B cell (primary cell): ENCODE data around the gene MEIOB. TPM values are rescaled to one million over a fixed set of nuclear protein-coding genes. Genes with fewer than 3 reads are reported as not detected.

ENCODE experiments used
- ATAC-seq: fragments of 200-7000 bp; cut with Tn5 transposase; one replicate; pipeline ENCODE4 v1.10.0; 2021; ENCODE audit warnings: low read depth, mild to moderate bottlenecking, moderate number of reproducible peaks, moderate library complexity
- CTCF ChIA-PET: fragments of 350-600 bp; sonication (Branson Sonifier 250); formaldehyde crosslinking; loops from one replicate; lab custom pipeline; 2021; ENCODE audit warnings: antibody characterized with exemption, inconsistent platforms; lab: Charles Lee
- POLR2A ChIA-PET: fragments of 350-600 bp; sonication (Branson Sonifier 250); formaldehyde crosslinking; loops from one replicate; lab custom pipeline; 2021; ENCODE audit warnings: antibody characterized with exemption; lab: Charles Lee
- DNase-seq: peaks from one replicate; pipeline ENCODE4 v3.0.0; 2013
- H2AFZ ChIP-seq: 2 replicates; pipeline ENCODE4 v1.6.1; 2012; ENCODE audit warnings: mild to moderate bottlenecking, low read depth, low read length; ENCODE audit not compliant: insufficient read depth, poor library complexity, severe bottlenecking
- H3K27ac ChIP-seq, 2 donors: 1 replicate in 1 of 2; 2 replicates in 1 of 2; pipeline ENCODE4 v1.5.1; 2012 to 2013; ENCODE audit warnings: low read length in 2 of 2, mild to moderate bottlenecking in 2 of 2, moderate library complexity in 1 of 2
- H3K27me3 ChIP-seq, 4 experiments: fragments of 200-600 bp in 1 of 4; sonication (generic) in 1 of 4; replicated peaks in 1 of 4; 1 replicate in 2 of 4; 2 replicates in 2 of 4; pipeline versions ENCODE4 v1.6.1 to v1.7.0; 2013 to 2016; ENCODE audit warnings: low read length in 3 of 4, mild to moderate bottlenecking in 2 of 4, mixed read lengths in 1 of 4, moderate library complexity in 1 of 4; ENCODE audit not compliant: insufficient read depth in 4 of 4, control insufficient read depth in 3 of 4; ENCODE audit errors: control extremely low read depth in 1 of 4
- H3K36me3 ChIP-seq, 2 experiments: replicated peaks in 1 of 2; 1 replicate in 1 of 2; 2 replicates in 1 of 2; pipeline versions ENCODE4 v1.6.1 to v1.7.1; 2013; ENCODE audit warnings: low read length in 1 of 2; ENCODE audit not compliant: insufficient read depth in 2 of 2, control insufficient read depth in 1 of 2; ENCODE audit errors: control extremely low read depth in 1 of 2, extremely low read depth in 1 of 2
- H3K4me1 ChIP-seq, 2 donors: fragments of 200-600 bp in 1 of 2; sonication (generic) in 1 of 2; 1 replicate in 1 of 2; 2 replicates in 1 of 2; pipeline versions ENCODE4 v1.5.1 to v1.6.1; 2013 to 2017; ENCODE audit warnings: low read length in 2 of 2; ENCODE audit not compliant: control insufficient read depth in 2 of 2, insufficient read depth in 2 of 2
- H3K4me2 ChIP-seq: replicated peaks from 2 replicates; pipeline ENCODE3; 2012; ENCODE audit warnings: mild to moderate bottlenecking, low read depth, low read length; ENCODE audit not compliant: poor library complexity, severe bottlenecking
- H3K4me3 ChIP-seq, 5 experiments: fragments of 200-600 bp in 1 of 5; sonication (generic) in 1 of 5; 1 replicate in 3 of 5; 2 replicates in 2 of 5; pipeline versions ENCODE4 v1.5.1 to v1.7.0; 2011 to 2016; ENCODE audit warnings: low read length in 4 of 5, mild to moderate bottlenecking in 4 of 5, low read depth in 2 of 5, control low read depth in 1 of 5, moderate library complexity in 1 of 5; ENCODE audit not compliant: insufficient read depth in 1 of 5; ENCODE audit errors: control extremely low read depth in 1 of 5, extremely low read depth in 1 of 5
- H3K79me2 ChIP-seq: fragments of 200-600 bp; sonication (generic); one replicate; pipeline ENCODE4 v1.6.0; 2016; ENCODE audit warnings: low read length; ENCODE audit not compliant: control insufficient read depth, insufficient read depth
- H3K9ac ChIP-seq: fragments of 200-600 bp; sonication (generic); 2 replicates; pipeline ENCODE4 v1.6.1; 2017; ENCODE audit warnings: mild to moderate bottlenecking, low read length, moderate library complexity
- H3K9me3 ChIP-seq, 3 donors: one replicate each; pipeline versions ENCODE4 v1.6.1 to v1.7.1; 2013; ENCODE audit warnings: low read length in 2 of 3; ENCODE audit not compliant: control insufficient read depth in 2 of 3, insufficient read depth in 1 of 3; ENCODE audit errors: control extremely low read depth in 1 of 3
- H4K20me1 ChIP-seq: 2 replicates; pipeline ENCODE4 v1.6.0; 2012; ENCODE audit warnings: mild to moderate bottlenecking, low read length; ENCODE audit not compliant: insufficient read depth, control insufficient read depth, poor library complexity, severe bottlenecking
- H3K27ac Mint-ChIP-seq: one replicate; pipeline ENCODE4 v1.8.0; 2021; ENCODE audit warnings: mixed read lengths
- H3K27me3 Mint-ChIP-seq: one replicate; pipeline ENCODE4 v1.8.0; 2021; ENCODE audit warnings: mixed read lengths
- H3K4me1 Mint-ChIP-seq: one replicate; pipeline ENCODE4 v1.8.0; 2021; ENCODE audit warnings: mixed read lengths
- H3K4me3 Mint-ChIP-seq: one replicate; pipeline ENCODE4 v1.8.0; 2021; ENCODE audit warnings: mixed read lengths
- H3K9me3 Mint-ChIP-seq: one replicate; pipeline ENCODE4 v1.8.0; 2022; ENCODE audit warnings: mixed read lengths; ENCODE audit not compliant: insufficient read depth
- CTCF ChIP-seq: fragments of 200-600 bp; IDR thresholded peaks from one replicate; pipeline ENCODE4 v1.8.0; 2022; ENCODE audit warnings: antibody characterized with exemption, mild to moderate bottlenecking
- EZH2 ChIP-seq: IDR thresholded peaks from 2 replicates; pipeline ENCODE4 v1.6.1; 2012; ENCODE audit warnings: borderline replicate concordance, low read depth, mild to moderate bottlenecking, moderate library complexity, low read length; ENCODE audit not compliant: insufficient read depth, poor library complexity, severe bottlenecking
- WGBS: methylation state at CpG from one replicate; pipeline ENCODE4 v1.1.5; 2013; ENCODE audit warnings: missing lambda C conversion rate; ENCODE audit not compliant: insufficient coverage; 5-methylcytosine and 5-hydroxymethylcytosine counted together
- intact Hi-C: fragments of 100-400 bp; cut with micrococcal nuclease; formaldehyde crosslinking; loops from one replicate; pipeline ENCODE4 v1.10.0; 2022
- polyA plus RNA-seq: library from polyadenylated mRNA; depleted of rRNA; stranded (reverse); fragments of >200 nt; gene quantifications from 2 replicates; pipeline ENCODE4 v1.2.3, GENCODE V29; 2012
- total RNA-seq, 2 donors: library from RNA; stranded (reverse); fragments of 120-200 nt in 1 of 2; gene quantifications; 1 replicate in 1 of 2; 2 replicates in 1 of 2; pipeline versions ENCODE4 v1.2.3 to v1.2.4, GENCODE V29; 2013 to 2022

MEIOB gene
- total and polyA plus RNA-seq, 2 donors (not counting 1 experiment from before 2014, with no cell fraction given), result not detected

GRCh38 chr16:1818204-1818872 is 53.6 kb downstream of the MEIOB start:
- Histone ChIP-seq H4K20me1 (peaks cover 34% of the 10 kb centered on the region), H3K9ac (no peak overlapping the region), H3K79me2 (peaks cover 27% of the 10 kb centered on the region), H3K27me3 (no peaks in the 10 kb centered on the region), H3K9me3 (no peaks in the 10 kb centered on the region), H3K4me1 (no peaks in the 10 kb centered on the region), H3K4me2 (no peak overlapping the region), H2AFZ (no peak overlapping the region), H3K4me3 (no peak overlapping the region), H3K36me3 (peaks cover 2 to 59% of the 10 kb centered on the region in 2 experiments), H3K27ac (no peak overlapping the region)
- 98% methylated on average over 25 of the region's 27 CpGs for WGBS
- ATAC-seq (no peak), DNase-seq (no peak)
- Mint-ChIP-seq H3K27me3 (no peaks in the 10 kb centered on the region), H3K4me1 (no peaks in the 10 kb centered on the region), H3K4me3 (no peak overlapping the region), H3K27ac (no peak overlapping the region), H3K9me3 (no peaks in the 10 kb centered on the region)
- TF ChIP-seq CTCF (no peak), EZH2 (no peak)
- POLR2A ChIA-PET, result no interaction called here
- CTCF ChIA-PET, result no interaction called here
- intact Hi-C loops, result no loop called here

- H2AFZ ChIP-seq, result no peak overlapping the region
- H3K27ac Mint-ChIP-seq, result no peak overlapping the region
- no peaks in the 10 kb centered on the region for H3K4me1 Mint-ChIP-seq
- peaks cover 30% of the 10 kb centered on the region for H4K20me1 ChIP-seq
- no peak overlapping the region for H3K4me3 ChIP-seq
- intact Hi-C loops, result no loop called here
- no peaks in the 10 kb centered on the region for H3K9me3 ChIP-seq
- no peak overlapping the region for H3K27ac ChIP-seq
- WGBS, result 96% methylated on average over 17 of the region's 17 CpGs
- H3K9ac ChIP-seq, result no peak overlapping the region
- TF ChIP-seq CTCF (no peak), EZH2 (no peak)
- H3K4me3 Mint-ChIP-seq, result no peak overlapping the region
- H3K9me3 Mint-ChIP-seq, result no peaks in the 10 kb centered on the region
- no peaks in the 10 kb centered on the region for H3K27me3 Mint-ChIP-seq
- H3K27me3 ChIP-seq, result no peaks in the 10 kb centered on the region
- peaks cover 22% of the 10 kb centered on the region for H3K79me2 ChIP-seq
- H3K4me1 ChIP-seq, result no peaks in the 10 kb centered on the region
- DNase-seq, result no peak
- no peak overlapping the region for H3K4me2 ChIP-seq
- CTCF ChIA-PET, result no interaction called here
- peaks cover 2 to 65% of the 10 kb centered on the region in 2 experiments for H3K36me3 ChIP-seq
- POLR2A ChIA-PET, result no interaction called here
- no peak for ATAC-seq
Measured at GRCh38 chr16:1817716-1818115, 54.2 kb downstream of the MEIOB start.
